Central memory CD8-positive, alpha-beta T cell (primary cell): ENCODE data around the gene C11orf91.

Experiments
- ATAC-seq: fragments of 150-1000 bp; cut with Tn5 transposase; replicated peaks from 2 replicates; pipeline ENCODE4 v1.10.0; 2022; ENCODE audit warnings: mild to moderate bottlenecking, moderate FRiP score, moderate number of reproducible peaks; ENCODE audit not compliant: poor library complexity, severe bottlenecking; ENCODE audit errors: extremely low read depth
- DNase-seq, 2 donors: peaks; one replicate each; pipeline ENCODE4 v3.0.0; 2021; ENCODE audit warnings: low spot score in 2 of 2
- H3K27ac Mint-ChIP-seq: one replicate; pipeline ENCODE4 v1.8.0; 2022; ENCODE audit warnings: low read depth, mild to moderate bottlenecking, moderate library complexity, mixed read lengths
- H3K27me3 Mint-ChIP-seq: one replicate; pipeline ENCODE4 v1.8.0; 2022; ENCODE audit warnings: mixed read lengths
- H3K36me3 Mint-ChIP-seq: one replicate; pipeline ENCODE4 v1.8.0; 2022; ENCODE audit warnings: mild to moderate bottlenecking, moderate library complexity, mixed read lengths; ENCODE audit not compliant: insufficient read depth
- H3K4me1 Mint-ChIP-seq: one replicate; pipeline ENCODE4 v1.8.0; 2022; ENCODE audit warnings: mixed read lengths
- H3K4me3 Mint-ChIP-seq: one replicate; pipeline ENCODE4 v1.8.0; 2022; ENCODE audit warnings: mild to moderate bottlenecking, moderate library complexity, mixed read lengths
- H3K9me3 Mint-ChIP-seq: one replicate; pipeline ENCODE4 v1.8.0; 2022; ENCODE audit warnings: mixed read lengths

Gene C11orf91, protein sequence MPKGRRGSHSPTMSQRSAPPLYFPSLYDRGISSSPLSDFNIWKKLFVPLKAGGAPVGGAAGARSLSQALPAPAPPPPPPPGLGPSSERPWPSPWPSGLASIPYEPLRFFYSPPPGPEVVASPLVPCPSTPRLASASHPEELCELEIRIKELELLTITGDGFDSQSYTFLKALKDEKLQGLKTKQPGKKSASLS

GRCh38 chr11:33700502-33701271, at the start of gene C11orf91:
Gene C11orf91 (minus strand): TSS chr11:33700826. CDS start chr11:33700740, 86 bp downstream.
- Mint-ChIP-seq H3K4me3 (peak within 1 kb of the TSS; percentile 84), H3K9me3 (no peaks in the 10 kb centered on the region), H3K27ac (peak within 1 kb of the TSS; percentile 74), H3K36me3 (peaks cover 6% of the 10 kb centered on the region), H3K27me3 (peaks cover 25% of the 10 kb centered on the region), H3K4me1 (peaks cover 16% of the 10 kb centered on the region)
- peak; percentile 88 to 97 for DNase-seq
- peak; percentile 90 for ATAC-seq

DNA sequence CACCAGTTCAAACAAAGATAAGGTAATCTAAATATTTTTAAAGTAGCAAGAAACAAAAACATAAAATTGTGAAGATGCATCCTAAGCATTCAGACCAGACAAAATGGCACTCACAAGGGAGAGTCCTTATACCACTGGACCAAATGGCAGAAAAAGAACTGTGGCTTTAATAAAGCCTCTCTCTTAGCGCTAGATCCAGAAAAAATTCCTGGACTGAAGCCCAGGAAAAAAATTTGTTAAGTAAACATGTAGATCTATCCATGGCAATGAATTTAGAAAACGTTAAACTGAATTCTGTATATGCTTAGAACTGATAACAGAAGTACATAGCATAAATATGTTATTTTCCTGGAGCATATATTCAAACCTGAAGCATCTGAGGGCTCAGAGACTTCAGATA, 47.4 kb upstream of the C11orf91 start:
- no peak overlapping the region for H3K27ac Mint-ChIP-seq
- H3K9me3 Mint-ChIP-seq = no peaks in the 10 kb centered on the region
- H3K36me3 Mint-ChIP-seq = peaks cover 61% of the 10 kb centered on the region
- ATAC-seq = no peak
- no peak for DNase-seq
- no peaks in the 10 kb centered on the region for H3K4me1 Mint-ChIP-seq
- no peaks in the 10 kb centered on the region for H3K27me3 Mint-ChIP-seq
- no peak overlapping the region for H3K4me3 Mint-ChIP-seq

DNA sequence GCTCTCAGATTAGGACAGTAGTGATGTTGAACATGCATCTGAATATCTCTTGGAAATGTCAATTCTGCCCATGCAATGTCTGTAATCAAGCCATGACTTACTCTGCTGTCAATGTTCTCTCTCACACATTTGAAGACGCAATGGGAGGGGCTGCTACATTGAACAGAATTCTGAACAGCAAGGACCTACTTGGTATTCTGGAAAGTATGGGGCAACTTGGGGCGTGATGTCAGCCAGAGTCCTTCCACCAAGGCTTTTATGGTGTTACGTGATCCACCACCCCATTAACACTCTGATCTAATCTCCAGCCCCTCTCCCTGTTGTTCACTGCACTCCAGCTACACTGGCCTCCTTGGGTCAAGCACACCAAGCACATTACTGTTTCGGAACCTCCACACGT, 42.7 kb upstream of the C11orf91 start:
- no peak overlapping the region for H3K27ac Mint-ChIP-seq

GRCh38 chr11:33742249-33742851, 41.7 kb upstream of the C11orf91 start:
- Mint-ChIP-seq H3K27ac (no peak overlapping the region), H3K27me3 (no peaks in the 10 kb centered on the region), H3K4me1 (no peaks in the 10 kb centered on the region), H3K36me3 (peaks cover 36% of the 10 kb centered on the region), H3K4me3 (no peak overlapping the region), H3K9me3 (no peaks in the 10 kb centered on the region)
- no peak for DNase-seq
- ATAC-seq = peak; percentile 34

More for the DNA sequence above, 42.7 kb upstream of the C11orf91 start:
- DNase-seq = no peak
- H3K4me3 Mint-ChIP-seq = no peak overlapping the region
- no peaks in the 10 kb centered on the region for H3K4me1 Mint-ChIP-seq
- H3K36me3 Mint-ChIP-seq = peaks cover 45% of the 10 kb centered on the region
- no peak for ATAC-seq
- H3K27me3 Mint-ChIP-seq = no peaks in the 10 kb centered on the region
- no peaks in the 10 kb centered on the region for H3K9me3 Mint-ChIP-seq

GRCh38 chr11:33741806-33742205, 41.2 kb upstream of the C11orf91 start:
- peaks cover 34% of the 10 kb centered on the region for H3K36me3 Mint-ChIP-seq
- H3K4me3 Mint-ChIP-seq = no peak overlapping the region
- no peak overlapping the region for H3K27ac Mint-ChIP-seq

DNA sequence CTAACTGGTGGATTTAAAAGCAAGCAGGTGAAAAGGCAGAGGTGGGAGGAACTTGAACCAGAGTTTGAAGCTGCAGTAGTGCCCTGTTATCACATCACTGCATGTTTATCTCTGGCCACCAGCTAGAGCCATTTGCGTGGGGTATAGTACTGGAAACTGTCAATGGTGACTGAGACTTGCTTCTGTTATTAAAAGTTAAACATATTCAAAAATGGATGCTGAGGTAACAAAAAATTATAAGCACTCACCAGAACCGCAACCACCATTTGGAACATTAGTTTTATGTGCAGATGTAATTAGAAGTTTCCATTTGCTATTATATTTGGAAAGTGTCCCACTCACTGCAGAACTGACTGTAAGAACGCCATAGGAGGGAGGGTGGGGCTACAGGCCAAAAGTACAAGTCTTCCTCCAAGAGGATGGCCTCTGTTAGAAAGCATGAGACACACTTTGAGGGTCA, 36.8 kb upstream of the C11orf91 start:
- peak overlapping the region; percentile 86 for H3K4me3 Mint-ChIP-seq
- H3K9me3 Mint-ChIP-seq = no peaks in the 10 kb centered on the region
- H3K27ac Mint-ChIP-seq = peak overlapping the region; percentile 3
- ATAC-seq = no peak
- H3K27me3 Mint-ChIP-seq = no peaks in the 10 kb centered on the region
- H3K4me1 Mint-ChIP-seq = peaks cover 19% of the 10 kb centered on the region
- DNase-seq = no peak
- H3K36me3 Mint-ChIP-seq = peaks cover 7% of the 10 kb centered on the region

More at GRCh38 chr11:33741806-33742205, 41.2 kb upstream of the C11orf91 start:
- H3K27me3 Mint-ChIP-seq = no peaks in the 10 kb centered on the region
- DNase-seq = no peak
- no peaks in the 10 kb centered on the region for H3K4me1 Mint-ChIP-seq
- H3K9me3 Mint-ChIP-seq = no peaks in the 10 kb centered on the region
- no peak for ATAC-seq

GRCh38 chr11:33736148-33736812, 35.7 kb upstream of the C11orf91 start, which contains the start of gene CD59:
Gene CD59 (minus strand): TSS chr11:33736423. CDS start chr11:33722445, 13,978 bp downstream.
- ATAC-seq = peak; percentile 63
- Mint-ChIP-seq H3K27ac (peak within 1 kb of the TSS; percentile 88), H3K4me3 (peak within 1 kb of the TSS; percentile 86), H3K27me3 (no peaks in the 10 kb centered on the region), H3K4me1 (peaks cover 25% of the 10 kb centered on the region), H3K9me3 (no peaks in the 10 kb centered on the region), H3K36me3 (peaks cover 7% of the 10 kb centered on the region)
- DNase-seq = peak; percentile 57

DNA sequence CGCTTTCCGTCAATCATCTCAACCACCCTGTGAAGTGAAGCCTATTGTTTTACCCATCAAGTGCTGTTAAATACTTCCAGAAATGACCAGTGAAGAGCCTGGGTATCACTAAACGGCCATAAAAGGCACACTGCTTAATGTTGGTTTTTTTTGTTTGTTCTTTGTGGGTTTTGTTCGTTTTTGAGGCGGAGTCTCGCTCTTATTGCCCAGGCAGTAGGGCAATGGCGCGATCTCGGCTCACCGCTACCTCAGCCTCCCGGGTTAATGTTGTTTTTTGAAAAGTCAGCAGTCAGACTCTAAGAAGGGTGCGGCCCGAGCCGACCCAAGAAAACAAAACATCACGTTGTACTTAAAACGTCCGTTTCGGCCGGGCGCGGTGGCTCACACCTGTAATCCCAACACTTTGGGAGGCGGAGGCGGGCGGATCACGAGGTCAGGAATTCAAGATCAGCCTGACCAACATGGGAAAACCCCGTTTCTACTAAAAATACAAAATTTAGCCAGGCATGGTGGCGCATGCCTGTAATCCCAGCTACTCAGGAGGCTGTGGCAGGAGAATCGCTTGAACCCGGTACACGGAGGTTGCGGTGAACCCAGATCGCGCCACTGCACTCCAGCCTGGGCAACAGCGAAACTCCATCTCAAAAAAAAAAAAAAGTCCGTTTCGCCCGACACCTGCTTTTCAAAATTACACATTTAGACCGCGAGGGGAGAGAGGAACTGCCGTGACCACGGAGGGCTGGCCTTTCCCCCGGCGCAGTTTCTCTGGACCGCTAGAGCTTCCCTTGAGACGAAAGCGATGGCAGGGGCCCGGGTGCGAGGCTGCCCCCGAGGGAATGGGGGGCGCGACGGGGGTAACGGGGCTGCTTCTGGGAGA, 34.9 kb upstream of the C11orf91 start:
- peak; percentile 63 for ATAC-seq
- peak; percentile 23 to 29 for DNase-seq
- Mint-ChIP-seq H3K27ac (peak overlapping the region; percentile 70), H3K9me3 (no peaks in the 10 kb centered on the region), H3K36me3 (peaks cover 7% of the 10 kb centered on the region), H3K4me3 (peak overlapping the region; percentile 86), H3K4me1 (peaks cover 25% of the 10 kb centered on the region), H3K27me3 (no peaks in the 10 kb centered on the region)

- H3K27ac Mint-ChIP-seq = peak overlapping the region; percentile 70
- H3K9me3 Mint-ChIP-seq = no peaks in the 10 kb centered on the region
- H3K36me3 Mint-ChIP-seq = peaks cover 7% of the 10 kb centered on the region
- DNase-seq = no peak
- no peaks in the 10 kb centered on the region for H3K27me3 Mint-ChIP-seq
- ATAC-seq = no peak
- H3K4me3 Mint-ChIP-seq = peak overlapping the region; percentile 86
- peaks cover 25% of the 10 kb centered on the region for H3K4me1 Mint-ChIP-seq
Observed at GRCh38 chr11:33734441-33735270, 34.0 kb upstream of the C11orf91 start.

DNA sequence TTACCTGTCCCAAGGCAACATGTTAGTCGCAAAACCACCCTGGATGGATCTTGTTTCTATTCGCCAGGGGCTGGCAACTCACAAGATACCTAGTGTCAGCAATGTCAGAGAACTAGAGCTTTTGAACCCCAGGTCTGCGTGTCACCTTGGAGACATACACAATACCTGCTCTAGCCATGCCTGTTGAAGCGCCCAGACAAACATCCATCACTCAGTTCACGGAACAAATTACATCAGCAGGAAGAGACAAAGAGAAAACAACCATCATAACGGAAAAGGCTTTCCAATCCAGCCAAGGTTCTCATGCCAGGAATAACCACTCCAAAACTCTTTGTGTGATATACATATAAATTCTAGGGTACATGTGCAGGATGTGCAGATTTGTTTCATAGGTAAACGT, 33.4 kb upstream of the C11orf91 start:
- H3K27me3 Mint-ChIP-seq = no peaks in the 10 kb centered on the region
- no peak for DNase-seq
- H3K4me3 Mint-ChIP-seq = no peak overlapping the region
- no peaks in the 10 kb centered on the region for H3K9me3 Mint-ChIP-seq
- H3K27ac Mint-ChIP-seq = no peak overlapping the region
- H3K4me1 Mint-ChIP-seq = peaks cover 25% of the 10 kb centered on the region
- no peak for ATAC-seq
- peaks cover 7% of the 10 kb centered on the region for H3K36me3 Mint-ChIP-seq
